ENCODE results near the gene DOCK2. TPM values are rescaled to one million over a fixed set of nuclear protein-coding genes. Genes with fewer than 3 reads are reported as not detected.

Gene DOCK2
- total RNA-seq, 4 donors from 2014 or later, result 2.0 to 17.4 (median 7.5) TPM

- TF ChIP-seq POLR2A (IDR thresholded peaks at IDR 0.05) (no peak), CTCF (IDR thresholded peaks at IDR 0.05) (no peak)
- Histone ChIP-seq H3K36me3 (no peaks in the 10 kb centered on the region), H3K27ac (no peak overlapping the region), H3K9me3 (no peaks in the 10 kb centered on the region), H3K4me3 (no peak overlapping the region), H3K27me3 (no peaks in the 10 kb centered on the region), H3K4me1 (no peaks in the 10 kb centered on the region)
- intact Hi-C loops (cut with DNase I; ENCODE audit: low total_unique reads), result no loop called here
- no peak for DNase-seq
Observed at GRCh38 chr5:169992789-169993484, 355.9 kb downstream of the DOCK2 start.

GRCh38 chr5:169993485-169993790, 356.4 kb downstream of the DOCK2 start:
- TF ChIP-seq POLR2A (IDR thresholded peaks at IDR 0.05) (no peak), CTCF (IDR thresholded peaks at IDR 0.05) (no peak)
- Histone ChIP-seq H3K4me3 (no peak overlapping the region), H3K27me3 (no peaks in the 10 kb centered on the region), H3K9me3 (no peaks in the 10 kb centered on the region), H3K27ac (no peak overlapping the region), H3K36me3 (no peaks in the 10 kb centered on the region), H3K4me1 (no peaks in the 10 kb centered on the region)
- intact Hi-C loops (cut with DNase I; ENCODE audit: low total_unique reads), result no loop called here
- DNase-seq, result no peak

- no peak for DNase-seq
- intact Hi-C loops (cut with DNase I; ENCODE audit: low total_unique reads), result no loop called here
- TF ChIP-seq CTCF (IDR thresholded peaks at IDR 0.05) (no peak), POLR2A (IDR thresholded peaks at IDR 0.05) (no peak)
- Histone ChIP-seq H3K4me3 (no peak overlapping the region), H3K27ac (no peak overlapping the region), H3K4me1 (no peaks in the 10 kb centered on the region), H3K27me3 (no peaks in the 10 kb centered on the region), H3K9me3 (no peaks in the 10 kb centered on the region), H3K36me3 (no peaks in the 10 kb centered on the region)
Observed at GRCh38 chr5:169997798-169998197, 360.7 kb downstream of the DOCK2 start.

- intact Hi-C loops (cut with DNase I; ENCODE audit: low total_unique reads), result no loop called here
- no peaks in the 10 kb centered on the region for H3K4me1 ChIP-seq
- no peak for DNase-seq
- H3K36me3 ChIP-seq, result no peaks in the 10 kb centered on the region
- no peak for TF ChIP-seq POLR2A (IDR thresholded peaks at IDR 0.05)
- no peak for TF ChIP-seq CTCF (IDR thresholded peaks at IDR 0.05)
- H3K4me3 ChIP-seq, result no peak overlapping the region
- no peak overlapping the region for H3K27ac ChIP-seq
- no peaks in the 10 kb centered on the region for H3K9me3 ChIP-seq
- H3K27me3 ChIP-seq, result no peaks in the 10 kb centered on the region
Observed at GRCh38 chr5:169999621-170000020, 362.5 kb downstream of the DOCK2 start.

GRCh38 chr5:170000155-170000554, 363.1 kb downstream of the DOCK2 start:
- no peaks in the 10 kb centered on the region for H3K4me1 ChIP-seq
- no peaks in the 10 kb centered on the region for H3K9me3 ChIP-seq
- no peaks in the 10 kb centered on the region for H3K27me3 ChIP-seq
- no peak overlapping the region for H3K27ac ChIP-seq
- intact Hi-C loops (cut with DNase I; ENCODE audit: low total_unique reads), result no loop called here
- no peak for DNase-seq
- no peaks in the 10 kb centered on the region for H3K36me3 ChIP-seq
- TF ChIP-seq CTCF (IDR thresholded peaks at IDR 0.05) (no peak), POLR2A (IDR thresholded peaks at IDR 0.05) (no peak)
- no peak overlapping the region for H3K4me3 ChIP-seq

Data from uterus (tissue), 4 donors.